Gastroesophageal sphincter (tissue), 4 donors: ENCODE results near the gene VPS37C. TPM values are rescaled to one million over a fixed set of nuclear protein-coding genes. Genes with fewer than 3 reads are reported as not detected.

Experiments used
- ATAC-seq: fragments of 150-250 bp; one replicate; pipeline ENCODE4 v1.9.1; 2016; ENCODE audit warnings: mild to moderate bottlenecking, moderate library complexity
- H3K27ac ChIP-seq, 4 donors: fragments of 200-600 bp; sonication (generic) in 3 of 4; 1 replicate in 3 of 4; 2 replicates in 1 of 4; pipeline ENCODE4 v1.5.1; 2016 to 2019
- H3K27me3 ChIP-seq: fragments of 200-600 bp; sonication (generic); one replicate; pipeline ENCODE4 v1.5.1; 2019
- H3K36me3 ChIP-seq, 2 donors: fragments of 200-600 bp; sonication (generic); one replicate each; pipeline ENCODE4 v1.5.1; 2019; ENCODE audit warnings: control low read depth in 1 of 2
- H3K4me1 ChIP-seq, 3 donors: fragments of 200-600 bp; sonication (generic); 1 replicate in 2 of 3; 2 replicates in 1 of 3; pipeline ENCODE4 v1.5.1; 2016 to 2019; ENCODE audit warnings: control low read depth in 2 of 3
- H3K4me3 ChIP-seq, 2 donors: fragments of 200-600 bp; sonication (generic); one replicate each; pipeline ENCODE4 v1.5.1; 2019; ENCODE audit warnings: mild to moderate bottlenecking in 1 of 2, moderate library complexity in 1 of 2
- H3K9me3 ChIP-seq, 3 donors: fragments of 200-600 bp; sonication (generic); one replicate each; pipeline ENCODE4 v1.5.1; 2017 to 2019; ENCODE audit warnings: control low read depth in 2 of 3
- EP300 ChIP-seq: sonication (generic); formaldehyde crosslinking; IDR thresholded peaks from one replicate; pipeline ENCODE4 v1.6.1; 2017; ENCODE audit warnings: antibody characterized with exemption, mild to moderate bottlenecking
- POLR2A ChIP-seq, 2 donors: fragments of 450-650 bp; IDR thresholded peaks; one replicate each; pipeline ENCODE4 v1.6.1; 2017; ENCODE audit warnings: antibody characterized with exemption in 2 of 2, mild to moderate bottlenecking in 2 of 2, moderate library complexity in 1 of 2
- POLR2AphosphoS5 ChIP-seq: sonication (generic); formaldehyde crosslinking; IDR thresholded peaks from one replicate; pipeline ENCODE4 v1.6.1; 2017; ENCODE audit warnings: antibody characterized with exemption
- WGBS, 2 donors: methylation state at CpG; one replicate each; pipeline ENCODE4 v1.1.5; 2018; ENCODE audit warnings: low coverage in 1 of 2; 5-methylcytosine and 5-hydroxymethylcytosine counted together
- total RNA-seq, 4 donors: library from RNA; depleted of rRNA; stranded (reverse); fragments of >200 nt; gene quantifications; one replicate each; pipeline ENCODE4 v1.1.0, GENCODE V29; 2016
- TF ChIP-seq, protein P1 (sequence below), 4 experiments: fragments of 200-600 bp in 2 of 4; fragments of 450-650 bp in 2 of 4; sonication (generic) in 1 of 4; IDR thresholded peaks; one replicate each; pipeline ENCODE4 v1.5.1; 2017 to 2019; ENCODE audit warnings: antibody characterized with exemption in 4 of 4, mild to moderate bottlenecking in 2 of 4, moderate library complexity in 2 of 4

VPS37C gene
- total RNA-seq, 4 donors from 2014 or later, result 19.1 to 41.9 (median 25.5) TPM

DNA sequence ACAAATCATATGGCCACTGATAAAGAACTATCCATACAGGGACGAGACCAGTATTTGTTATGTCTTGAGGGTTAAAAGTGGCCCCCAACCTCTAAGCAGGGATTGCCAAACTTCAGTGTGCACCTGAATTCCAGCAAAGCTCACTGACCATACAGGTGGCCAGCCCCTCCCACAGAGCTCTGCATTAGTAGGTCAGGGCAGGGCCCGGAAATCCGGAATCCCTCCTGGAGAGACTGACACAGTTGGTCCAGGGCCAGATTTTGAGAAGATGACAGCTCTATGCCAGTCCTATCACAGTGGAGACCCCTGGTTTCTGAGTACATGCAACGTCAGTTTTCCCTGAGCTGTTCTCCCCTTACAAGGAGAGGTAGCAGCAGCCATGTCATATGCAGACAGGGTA is 20.8 kb downstream of the VPS37C start:
- H3K27me3 ChIP-seq, result no peaks in the 10 kb centered on the region
- peaks cover 0 to 40% (median 16%) of the 10 kb centered on the region in 3 donors for H3K4me1 ChIP-seq
- WGBS, 2 donors, result no CpG with 5 or more reads among the region's 4 CpGs
- H3K9me3 ChIP-seq, result no peaks in the 10 kb centered on the region
- H3K36me3 ChIP-seq, result peaks cover 0 to 18% of the 10 kb centered on the region in 2 donors
- no peak overlapping the region for H3K4me3 ChIP-seq
- no peak overlapping the region for H3K27ac ChIP-seq
- no peak for TF ChIP-seq EP300
- no peak for TF ChIP-seq POLR2A (IDR thresholded peaks at IDR 0.05)
- TF ChIP-seq, protein P1, sequence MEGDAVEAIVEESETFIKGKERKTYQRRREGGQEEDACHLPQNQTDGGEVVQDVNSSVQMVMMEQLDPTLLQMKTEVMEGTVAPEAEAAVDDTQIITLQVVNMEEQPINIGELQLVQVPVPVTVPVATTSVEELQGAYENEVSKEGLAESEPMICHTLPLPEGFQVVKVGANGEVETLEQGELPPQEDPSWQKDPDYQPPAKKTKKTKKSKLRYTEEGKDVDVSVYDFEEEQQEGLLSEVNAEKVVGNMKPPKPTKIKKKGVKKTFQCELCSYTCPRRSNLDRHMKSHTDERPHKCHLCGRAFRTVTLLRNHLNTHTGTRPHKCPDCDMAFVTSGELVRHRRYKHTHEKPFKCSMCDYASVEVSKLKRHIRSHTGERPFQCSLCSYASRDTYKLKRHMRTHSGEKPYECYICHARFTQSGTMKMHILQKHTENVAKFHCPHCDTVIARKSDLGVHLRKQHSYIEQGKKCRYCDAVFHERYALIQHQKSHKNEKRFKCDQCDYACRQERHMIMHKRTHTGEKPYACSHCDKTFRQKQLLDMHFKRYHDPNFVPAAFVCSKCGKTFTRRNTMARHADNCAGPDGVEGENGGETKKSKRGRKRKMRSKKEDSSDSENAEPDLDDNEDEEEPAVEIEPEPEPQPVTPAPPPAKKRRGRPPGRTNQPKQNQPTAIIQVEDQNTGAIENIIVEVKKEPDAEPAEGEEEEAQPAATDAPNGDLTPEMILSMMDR (IDR thresholded peaks at IDR 0.05), result no peak
- no peak for TF ChIP-seq POLR2AphosphoS5
- ATAC-seq, result no peak

DNA sequence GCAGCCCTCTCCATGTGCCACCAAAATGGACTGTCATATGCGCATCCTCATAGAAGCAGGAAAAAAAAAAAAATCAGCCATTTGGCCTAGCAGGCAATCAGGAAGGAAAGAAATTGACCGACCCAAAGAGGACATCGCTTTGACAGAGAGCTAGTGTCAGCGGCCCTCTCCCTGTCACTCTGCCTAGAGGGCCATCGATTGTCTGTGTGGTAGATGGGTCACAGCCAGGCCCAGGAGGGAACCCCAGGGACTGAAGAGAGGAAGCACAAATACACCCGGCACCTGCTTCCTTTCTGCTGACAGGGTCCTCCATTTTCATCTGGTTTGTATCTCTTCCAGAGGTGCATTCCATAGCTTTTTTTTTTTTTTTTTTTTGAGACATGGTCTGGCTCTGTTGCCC is 21.8 kb downstream of the VPS37C start:
- WGBS, 2 donors, result 58% methylated on average over 6 of the region's 6 CpGs; no CpG with 5 or more reads in 1 of the 2 donors
- ATAC-seq, result no peak
- no peak overlapping the region for H3K4me3 ChIP-seq
- no peaks in the 10 kb centered on the region for H3K9me3 ChIP-seq
- H3K27me3 ChIP-seq, result no peaks in the 10 kb centered on the region
- peaks cover 0 to 41% (median 16%) of the 10 kb centered on the region in 3 donors for H3K4me1 ChIP-seq
- no peak overlapping the region for H3K27ac ChIP-seq
- H3K36me3 ChIP-seq, result peaks cover 0 to 27% of the 10 kb centered on the region in 2 donors
- TF ChIP-seq, protein P1 (IDR thresholded peaks at IDR 0.05), result no peak
- TF ChIP-seq POLR2A (IDR thresholded peaks at IDR 0.05) (no peak), EP300 (no peak), POLR2AphosphoS5 (no peak)

DNA sequence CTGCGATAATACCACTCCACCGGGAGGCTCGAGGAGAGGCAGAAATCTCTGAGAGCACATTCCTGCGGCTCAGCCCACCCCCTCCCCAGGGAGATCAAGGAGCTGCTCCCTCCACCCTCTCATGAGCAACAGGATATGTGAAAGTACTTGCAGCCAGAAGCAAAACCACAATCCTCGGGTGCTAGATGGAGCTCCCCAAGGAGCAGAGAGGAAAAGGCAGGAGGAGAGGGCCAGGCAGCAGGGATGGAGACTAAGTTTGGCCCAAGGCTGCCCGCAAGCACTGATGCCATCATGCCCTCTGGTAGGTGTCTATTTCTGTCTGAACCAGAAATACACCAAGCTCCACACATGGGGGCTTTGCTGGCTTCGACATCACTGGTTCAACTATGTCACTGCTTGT is 22.3 kb downstream of the VPS37C start:
- Histone ChIP-seq H3K4me3 (no peak overlapping the region), H3K27me3 (no peaks in the 10 kb centered on the region), H3K36me3 (peaks cover 0 to 31% of the 10 kb centered on the region in 2 donors), H3K4me1 (peaks cover 0 to 41% (median 16%) of the 10 kb centered on the region in 3 donors), H3K9me3 (no peaks in the 10 kb centered on the region), H3K27ac (no peak overlapping the region)
- TF ChIP-seq POLR2AphosphoS5, result no peak
- no peak for TF ChIP-seq POLR2A (IDR thresholded peaks at IDR 0.05)
- TF ChIP-seq, protein P1 (IDR thresholded peaks at IDR 0.05), result no peak
- no peak for TF ChIP-seq EP300
- WGBS, 2 donors, result 36 to 51% methylated on average over 2 to 7 of the region's 7 CpGs
- no peak for ATAC-seq

DNA sequence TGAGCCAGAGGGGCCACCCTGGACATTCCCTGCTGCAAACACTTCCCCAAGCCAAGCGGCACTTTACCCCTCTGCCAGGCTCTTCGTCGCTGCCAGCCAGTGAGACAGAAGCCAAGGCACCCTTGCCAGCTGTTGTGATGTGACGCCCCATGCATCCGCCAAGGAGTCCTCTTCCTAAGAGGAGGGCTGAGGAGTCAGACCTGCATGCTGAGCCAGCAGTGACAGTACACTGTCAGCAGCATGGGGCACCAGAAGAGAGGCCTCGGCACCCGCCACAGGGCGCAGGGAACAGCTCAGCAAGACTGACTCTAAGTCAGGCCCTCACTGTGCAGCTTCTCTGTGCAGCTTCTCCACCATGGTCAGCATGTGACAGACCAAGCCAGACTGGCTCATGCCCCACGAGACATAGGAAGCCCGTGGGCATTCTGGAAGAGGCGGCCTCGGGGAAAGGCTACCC is 26.4 kb downstream of the VPS37C start:
- no peaks in the 10 kb centered on the region for H3K9me3 ChIP-seq
- H3K4me1 ChIP-seq, result peaks cover 0 to 30% (median 17%) of the 10 kb centered on the region in 3 donors
- WGBS, 2 donors, result no CpG with 5 or more reads among the region's 12 CpGs
- no peak overlapping the region for H3K27ac ChIP-seq
- no peaks in the 10 kb centered on the region for H3K27me3 ChIP-seq
- peaks cover 0 to 62% of the 10 kb centered on the region in 2 donors for H3K36me3 ChIP-seq
- no peak overlapping the region for H3K4me3 ChIP-seq
- TF ChIP-seq POLR2A (IDR thresholded peaks at IDR 0.05) (no peak), POLR2AphosphoS5 (no peak), EP300 (no peak)
- TF ChIP-seq, protein P1 (IDR thresholded peaks at IDR 0.05), result no peak
- ATAC-seq, result no peak

DNA sequence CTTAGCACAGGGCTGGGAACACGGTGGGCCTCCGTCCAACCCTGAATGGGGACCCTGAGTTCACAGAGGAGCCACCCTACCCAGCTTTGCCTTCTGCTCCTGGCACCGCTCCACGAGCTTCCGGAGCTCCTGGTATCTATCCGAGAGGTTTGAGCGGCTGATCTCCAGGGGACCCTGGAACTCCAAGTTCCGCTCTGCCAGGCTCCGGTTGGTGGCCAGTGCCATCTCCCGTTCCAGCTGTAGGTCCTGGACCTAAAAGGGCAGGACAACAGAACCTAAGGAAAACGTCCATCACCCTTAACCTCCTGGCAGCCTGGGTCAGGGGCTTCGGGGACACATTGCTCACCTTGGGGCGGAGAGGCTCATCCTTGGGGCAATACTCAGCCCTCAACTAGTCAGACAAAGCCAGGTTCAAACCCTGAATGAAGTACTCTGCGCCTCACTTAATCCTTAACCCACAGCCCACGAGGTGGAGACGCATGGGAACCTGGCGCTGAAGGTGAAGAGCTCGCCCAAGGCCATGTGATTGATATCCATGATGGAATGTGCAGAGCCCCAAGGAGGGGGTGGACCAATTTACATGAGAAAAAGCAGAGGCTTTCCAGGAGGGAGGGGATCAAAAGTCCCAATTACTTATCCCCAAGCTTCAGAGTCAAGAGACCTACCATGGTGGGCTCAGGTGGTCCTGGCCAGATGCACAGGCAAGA is 27.1 kb downstream of the VPS37C start:
- ATAC-seq, result no peak
- Histone ChIP-seq H3K4me1 (peaks cover 0 to 30% (median 11%) of the 10 kb centered on the region in 3 donors), H3K36me3 (peaks cover 0 to 63% of the 10 kb centered on the region in 2 donors), H3K27me3 (no peaks in the 10 kb centered on the region), H3K9me3 (no peaks in the 10 kb centered on the region), H3K4me3 (no peak overlapping the region), H3K27ac (no peak overlapping the region)
- WGBS, 2 donors, result 93 to 100% methylated on average over 1 to 7 of the region's 18 CpGs
- TF ChIP-seq POLR2A (IDR thresholded peaks at IDR 0.05) (no peak), POLR2AphosphoS5 (no peak), EP300 (no peak)
- TF ChIP-seq, protein P1 (IDR thresholded peaks at IDR 0.05), result no peak
